ENCODE measurements around the gene CARD6. TPM values are rescaled to one million over a fixed set of nuclear protein-coding genes. Genes with fewer than 3 reads are reported as not detected.
"Not testable (repeated sequence)": the region's sequence is repeated elsewhere in the genome, so short reads cannot be mapped to it uniquely, and the experiment has no call there.

Gene CARD6
- total and polyA plus RNA-seq, 2 of the 13 experiments (the other 11 are each of a cell fraction or from before 2014, with no cell fraction given), result 0.33 to 1.4 TPM

DNA sequence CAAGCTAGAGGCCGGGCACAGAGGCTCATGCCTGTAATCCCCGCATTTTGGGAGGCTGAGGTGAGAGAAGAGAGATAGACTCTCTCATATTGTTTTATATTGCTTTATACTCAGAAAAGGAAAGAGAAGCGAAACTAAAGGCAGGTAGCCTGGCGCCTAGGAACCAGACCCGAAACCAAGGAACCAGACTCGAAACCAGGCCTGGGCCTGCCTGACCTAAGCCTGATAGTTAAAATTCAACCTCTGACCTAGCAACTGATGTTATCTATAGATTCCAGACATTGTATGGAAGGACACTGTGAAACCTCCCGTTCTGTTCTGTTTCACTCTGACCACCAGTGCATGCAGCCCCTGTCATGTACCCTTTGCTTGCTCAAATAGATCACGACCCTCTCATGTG, 31.1 kb downstream of the CARD6 start:
- DNase-seq (ENCODE audit: low spot score); H3K4me3 ChIP-seq (replicated peaks in 1 of 3; ENCODE audit: insufficient read depth in 1 of 3, low read depth in 2 of 3, low read length in 3 of 3); H3K36me3 ChIP-seq (replicated peaks in 1 of 2; ENCODE audit: control insufficient read depth in 1 of 2, insufficient read depth in 2 of 2, low read length in 2 of 2); H4K20me1 ChIP-seq (ENCODE audit: insufficient read depth, low read length); H3K27me3 ChIP-seq (ENCODE audit: control insufficient read depth in 1 of 2, insufficient read depth in 2 of 2, low read length in 2 of 2); FAIRE-seq; in situ Hi-C loops (cut with HindIII; ENCODE audit: extremely low pct_ligation_motif_present, low pct_unique_long_range_greater_than_20kb); H3K79me2 ChIP-seq (ENCODE audit: insufficient read depth, low read length); H3K9me3 ChIP-seq (ENCODE audit: low read length); POLR2A ChIA-PET; H3K4me2 ChIP-seq (ENCODE audit: low read depth, low read length); BruUV-seq (replicated peaks); CTCF ChIA-PET (ENCODE audit: low intra/inter-chr PET ratio, low total read pairs); H2AFZ ChIP-seq (ENCODE audit: low read length); ATAC-seq; H3K9ac ChIP-seq (ENCODE audit: insufficient read depth, low read depth, low read length); intact Hi-C loops (cut with micrococcal nuclease; ENCODE audit: unreplicated experiment); H3K27ac ChIP-seq (ENCODE audit: extremely low read length, insufficient read depth, low read length); H3K4me1 ChIP-seq (ENCODE audit: insufficient read depth, low read length): not testable (repeated sequence)
- 51% methylated on average over 8 of the region's 8 CpGs for WGBS (ENCODE audit: low lambda C conversion rate)

DNA sequence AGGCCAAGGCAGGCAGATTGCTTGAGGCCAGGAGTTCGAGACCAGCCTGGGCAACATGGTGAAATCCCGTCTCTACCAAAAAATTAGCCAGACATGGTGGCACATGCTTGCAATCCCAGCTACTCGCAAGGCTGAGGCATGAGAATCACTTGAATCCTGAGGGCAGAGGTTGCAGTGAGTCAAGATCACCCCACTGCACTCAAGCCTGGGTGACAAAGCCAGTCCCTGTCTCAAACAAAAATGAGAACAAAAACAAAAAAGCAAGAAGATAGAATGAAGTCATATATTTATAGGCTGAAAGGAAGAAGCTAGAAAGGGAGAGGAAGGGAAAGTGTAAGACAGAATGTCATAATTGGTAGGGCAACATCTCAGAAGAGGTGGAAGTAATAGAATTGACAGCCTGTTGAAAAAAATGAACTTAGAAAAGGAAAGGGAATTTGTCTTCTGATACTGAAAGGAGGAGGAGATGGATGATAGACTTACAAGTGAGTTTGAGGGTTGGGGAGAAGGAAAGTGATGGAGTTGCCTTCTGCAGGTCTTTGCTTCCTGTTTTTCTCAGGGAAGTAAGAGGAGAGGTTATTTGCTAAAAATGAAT, 32.2 kb downstream of the CARD6 start:
- intact Hi-C loops (cut with micrococcal nuclease; ENCODE audit: unreplicated experiment), result no loop called here
- no peak overlapping the region for H2AFZ ChIP-seq (ENCODE audit: low read length)
- no peak overlapping the region for H3K4me3 ChIP-seq (replicated peaks in 1 of 3; ENCODE audit: insufficient read depth in 1 of 3, low read depth in 2 of 3, low read length in 3 of 3)
- ChIA-PET CTCF (ENCODE audit: low intra/inter-chr PET ratio, low total read pairs) (no interaction called here), POLR2A (no interaction called here)
- H3K4me2 ChIP-seq (ENCODE audit: low read depth, low read length), result no peak overlapping the region
- FAIRE-seq, result no peak
- in situ Hi-C loops (cut with HindIII; ENCODE audit: extremely low pct_ligation_motif_present, low pct_unique_long_range_greater_than_20kb), result no loop called here
- TF ChIP-seq ZNF850 (CRISPR knock-in tag; conservative IDR thresholded peaks at IDR 0.05), result no peak
- no peak for TF ChIP-seq KLF12 (CRISPR knock-in tag; IDR thresholded peaks at IDR 0.05; ENCODE audit: borderline replicate concordance)
- TF ChIP-seq, protein P1, sequence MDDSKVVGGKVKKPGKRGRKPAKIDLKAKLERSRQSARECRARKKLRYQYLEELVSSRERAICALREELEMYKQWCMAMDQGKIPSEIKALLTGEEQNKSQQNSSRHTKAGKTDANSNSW (CRISPR knock-in tag; IDR thresholded peaks at IDR 0.05; ENCODE audit: borderline replicate concordance), result no peak
- no peak for TF ChIP-seq ZNF317 (CRISPR knock-in tag; IDR thresholded peaks at IDR 0.05)
- TF ChIP-seq NFYC (CRISPR knock-in tag; IDR thresholded peaks at IDR 0.05), result no peak
- TF ChIP-seq FLYWCH1 (CRISPR knock-in tag; IDR thresholded peaks at IDR 0.05), result no peak
- TF ChIP-seq FOXC1 (CRISPR knock-in tag; IDR thresholded peaks at IDR 0.05; ENCODE audit: borderline replicate concordance), result no peak
- TF ChIP-seq ZFX (CRISPR knock-in tag; IDR thresholded peaks at IDR 0.05; ENCODE audit: low read depth), result no peak
- TF ChIP-seq ZEB1 (IDR thresholded peaks at IDR 0.05; ENCODE audit: insufficient replicate concordance, low read depth), result no peak
- TF ChIP-seq RFXAP (CRISPR knock-in tag; IDR thresholded peaks at IDR 0.05; ENCODE audit: borderline replicate concordance), result no peak
- H3K4me1 ChIP-seq (ENCODE audit: insufficient read depth, low read length), result 0 out of 2 replicates have a peak, but pooled peaks cover 4% of the 10 kb centered on the region
- H3K36me3 ChIP-seq (replicated peaks in 1 of 2; ENCODE audit: control insufficient read depth in 1 of 2, insufficient read depth in 2 of 2, low read length in 2 of 2), result no peaks in the 10 kb centered on the region
- no peak overlapping the region for H3K9ac ChIP-seq (ENCODE audit: insufficient read depth, low read depth, low read length)
- BruUV-seq (replicated peaks), result no TSS peak
- WGBS (ENCODE audit: low lambda C conversion rate), result 22% methylated on average over 3 of the region's 3 CpGs
- H4K20me1 ChIP-seq (ENCODE audit: insufficient read depth, low read length), result no peaks in the 10 kb centered on the region
- DNase-seq (ENCODE audit: low spot score), result no peak
- no peak overlapping the region for H3K27ac ChIP-seq (ENCODE audit: extremely low read length, insufficient read depth, low read length)
- no peaks in the 10 kb centered on the region for H3K27me3 ChIP-seq (ENCODE audit: control insufficient read depth in 1 of 2, insufficient read depth in 2 of 2, low read length in 2 of 2)
- no peaks in the 10 kb centered on the region for H3K79me2 ChIP-seq (ENCODE audit: insufficient read depth, low read length)
- no peaks in the 10 kb centered on the region for H3K9me3 ChIP-seq (ENCODE audit: low read length)
- ATAC-seq, result no peak
